Liver (tissue), 9 donors: ENCODE measurements around the gene TFCP2. TPM values are rescaled to one million over a fixed set of nuclear protein-coding genes. Genes with fewer than 3 reads are reported as not detected.

Source experiments
- DNase-seq: peaks from one replicate; pipeline ENCODE4 v3.0.0-alpha.2; 2017; ENCODE audit warnings: low spot score
- H3K27ac ChIP-seq, 2 donors: one replicate each; pipeline ENCODE4 v1.7.0; 2013; ENCODE audit warnings: inconsistent platforms in 2 of 2, low read length in 2 of 2, control low read depth in 1 of 2, low read depth in 1 of 2, mild to moderate bottlenecking in 1 of 2
- H3K27me3 ChIP-seq, 4 donors: one replicate each; pipeline versions ENCODE4 v1.6.1 to v1.7.0; 2013; ENCODE audit warnings: low read length in 3 of 4, inconsistent platforms in 1 of 4, mild to moderate bottlenecking in 1 of 4, moderate library complexity in 1 of 4; ENCODE audit not compliant: control insufficient read depth in 4 of 4, insufficient read depth in 4 of 4
- H3K36me3 ChIP-seq, 4 donors: one replicate each; pipeline versions ENCODE4 v1.6.1 to v1.7.0; 2013; ENCODE audit warnings: low read length in 3 of 4, mild to moderate bottlenecking in 3 of 4, low read depth in 1 of 4, moderate library complexity in 1 of 4; ENCODE audit not compliant: control insufficient read depth in 4 of 4, insufficient read depth in 3 of 4
- H3K4me1 ChIP-seq, 4 donors: one replicate each; pipeline versions ENCODE4 v1.6.1 to v1.7.0; 2013; ENCODE audit warnings: low read length in 3 of 4, mild to moderate bottlenecking in 3 of 4, moderate library complexity in 1 of 4; ENCODE audit not compliant: control insufficient read depth in 4 of 4, insufficient read depth in 4 of 4
- H3K4me3 ChIP-seq, 3 donors: one replicate each; pipeline versions ENCODE4 v1.6.1 to v1.7.0; 2013; ENCODE audit warnings: low read length in 3 of 3, control low read depth in 1 of 3, low read depth in 1 of 3, mild to moderate bottlenecking in 1 of 3
- H3K9ac ChIP-seq, 2 donors: one replicate each; pipeline ENCODE4 v1.7.0; 2013; ENCODE audit warnings: low read length in 2 of 2, mild to moderate bottlenecking in 2 of 2, moderate library complexity in 2 of 2, control low read depth in 1 of 2, low read depth in 1 of 2
- H3K9me3 ChIP-seq, 4 donors: one replicate each; pipeline versions ENCODE4 v1.6.1 to v1.7.0; 2013; ENCODE audit warnings: low read length in 3 of 4; ENCODE audit not compliant: control insufficient read depth in 4 of 4
- EGR1 ChIP-seq, 2 donors: IDR thresholded peaks; 2 replicates each; pipeline ENCODE4 v1.6.1; 2016 to 2018; ENCODE audit warnings: antibody characterized with exemption in 2 of 2, low read depth in 2 of 2
- FOXA1 ChIP-seq: IDR thresholded peaks from 2 replicates; pipeline ENCODE4 v1.6.1; 2016; ENCODE audit warnings: antibody characterized with exemption
- FOXA2 ChIP-seq: IDR thresholded peaks from 2 replicates; pipeline ENCODE4 v1.6.1; 2016; ENCODE audit warnings: antibody characterized with exemption
- GABPA ChIP-seq, 2 donors: IDR thresholded peaks in 1 of 2; conservative IDR thresholded peaks in 1 of 2; 2 replicates each; pipeline ENCODE4 v1.6.1; 2016; ENCODE audit warnings: antibody characterized with exemption in 2 of 2, mild to moderate bottlenecking in 1 of 2, moderate library complexity in 1 of 2
- HNF4A ChIP-seq, 2 donors: conservative IDR thresholded peaks; 2 replicates each; pipeline ENCODE4 v1.6.1; 2016; ENCODE audit warnings: antibody characterized with exemption in 2 of 2, mild to moderate bottlenecking in 2 of 2
- HNF4G ChIP-seq: IDR thresholded peaks from 2 replicates; pipeline ENCODE4 v1.6.1; 2016; ENCODE audit warnings: antibody characterized with exemption
- JUND ChIP-seq, 2 donors: IDR thresholded peaks; 2 replicates each; pipeline ENCODE4 v1.6.1; 2016; ENCODE audit warnings: antibody characterized with exemption in 2 of 2
- NR2F2 ChIP-seq: IDR thresholded peaks from 2 replicates; pipeline ENCODE4 v1.6.1; 2016; ENCODE audit warnings: antibody characterized with exemption
- RAD21 ChIP-seq, 2 donors: IDR thresholded peaks; 2 replicates each; pipeline ENCODE4 v1.6.1; 2016; ENCODE audit warnings: antibody characterized with exemption in 2 of 2, mild to moderate bottlenecking in 2 of 2
- RXRA ChIP-seq, 2 donors: IDR thresholded peaks; 2 replicates each; pipeline ENCODE4 v1.6.1; 2017 to 2018; ENCODE audit warnings: antibody characterized with exemption in 2 of 2, mild to moderate bottlenecking in 1 of 2
- SP1 ChIP-seq: IDR thresholded peaks from 2 replicates; pipeline ENCODE4 v1.6.1; 2018; ENCODE audit warnings: antibody characterized with exemption, mild to moderate bottlenecking
- TAF1 ChIP-seq: conservative IDR thresholded peaks from 2 replicates; pipeline ENCODE4 v1.6.1; 2016; ENCODE audit warnings: antibody characterized with exemption, mild to moderate bottlenecking
- YY1 ChIP-seq: IDR thresholded peaks from 2 replicates; pipeline ENCODE4 v1.6.1; 2016; ENCODE audit warnings: antibody characterized with exemption, mild to moderate bottlenecking
- WGBS: extraction: QIAGEN DNeasy Blood & Tissue Kit; methylation state at CpG from one replicate; pipeline ENCODE4 v1.1.7; 2013; 5-methylcytosine and 5-hydroxymethylcytosine counted together
- polyA plus RNA-seq, 2 donors: library from polyadenylated mRNA; stranded (reverse) in 1 of 2; unstranded in 1 of 2; fragments of 200-250 nt in 1 of 2; fragments of >200 nt in 1 of 2; fragmentation: Nextera tagmentation in 1 of 2; extraction: Ambion mirVana in 1 of 2; gene quantifications; one replicate each; pipeline versions ENCODE4 v1.2.1 to v1.2.3, GENCODE V29; 2013 to 2015
- total RNA-seq, 2 donors: library from RNA; depleted of rRNA; stranded (reverse); fragments of >200 nt; gene quantifications; one replicate each; pipeline ENCODE4 v1.2.3, GENCODE V29; 2014
- TF ChIP-seq, protein P1 (sequence below): IDR thresholded peaks from 2 replicates; pipeline ENCODE4 v1.6.1; 2016; ENCODE audit warnings: antibody characterized with exemption
- TF ChIP-seq, protein P2 (sequence below): fragments of 150-350 bp; IDR thresholded peaks from 2 replicates; pipeline ENCODE4 v1.5.1; 2017; ENCODE audit warnings: improper control_type of control experiment, low read depth, low read length; ENCODE audit not compliant: missing input control
- TF ChIP-seq, protein P3 (sequence below): IDR thresholded peaks from 2 replicates; pipeline ENCODE4 v1.6.1; 2016; ENCODE audit warnings: antibody characterized with exemption, mild to moderate bottlenecking
- donor health status: healthy.
- donor health status: healthy.
- donor health status: healthy.
- donor health status: healthy.
- donor health status: healthy.

The TFCP2 gene
- total and polyA plus RNA-seq, 4 donors, result 1.6 to 8.6 (median 5.1) TPM

DNA sequence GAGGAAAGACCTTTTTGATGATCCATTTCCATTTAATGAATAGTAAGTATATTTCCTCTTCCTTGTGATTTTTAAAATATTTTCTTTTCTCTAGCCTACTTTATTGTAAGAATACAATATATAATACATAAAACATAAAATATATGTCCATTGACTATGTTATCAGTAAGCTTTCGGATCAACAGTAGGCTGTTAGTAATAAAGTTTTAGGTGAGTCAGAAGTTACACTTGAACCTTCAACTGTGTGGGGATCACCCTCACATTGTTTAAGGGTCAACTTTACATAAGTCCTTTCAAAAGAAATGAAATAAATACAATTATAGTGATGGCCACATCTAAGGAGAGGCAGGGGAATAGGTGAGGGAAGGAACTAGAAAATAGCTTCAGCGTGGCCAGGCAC, 5.0 kb upstream of the TFCP2 start:
- Histone ChIP-seq H3K36me3 (no peaks in the 10 kb centered on the region), H3K4me3 (no peak overlapping the region), H3K4me1 (peaks cover 0 to 3% (median 0%) of the 10 kb centered on the region in 4 donors), H3K27ac (no peak overlapping the region), H3K9me3 (no peaks in the 10 kb centered on the region), H3K9ac (no peak overlapping the region), H3K27me3 (no peaks in the 10 kb centered on the region)
- TF ChIP-seq EGR1 (IDR thresholded peaks at IDR 0.05; ENCODE audit: low read depth in 2 of 2) (no peak), HNF4G (no peak)
- WGBS, result 92% methylated on average over 2 of the region's 2 CpGs
- no peak for DNase-seq

- H3K27ac ChIP-seq, result no peak overlapping the region
Measured at GRCh38 chr12:51174501-51174900, 1.6 kb upstream of the TFCP2 start.

More at GRCh38 chr12:51174501-51174900, 1.6 kb upstream of the TFCP2 start:
- no peak overlapping the region for H3K4me3 ChIP-seq
- H3K4me1 ChIP-seq, result peaks cover 1 to 12% (median 7%) of the 10 kb centered on the region in 4 donors
- H3K9ac ChIP-seq, result no peak overlapping the region
- WGBS, result 56% methylated on average over 1 of the region's 1 CpG
- DNase-seq, result no peak
- H3K9me3 ChIP-seq, result no peaks in the 10 kb centered on the region
- no peaks in the 10 kb centered on the region for H3K27me3 ChIP-seq
- TF ChIP-seq JUND (IDR thresholded peaks at IDR 0.05), result no peak
- TF ChIP-seq, protein P1, sequence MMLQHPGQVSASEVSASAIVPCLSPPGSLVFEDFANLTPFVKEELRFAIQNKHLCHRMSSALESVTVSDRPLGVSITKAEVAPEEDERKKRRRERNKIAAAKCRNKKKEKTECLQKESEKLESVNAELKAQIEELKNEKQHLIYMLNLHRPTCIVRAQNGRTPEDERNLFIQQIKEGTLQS, result no peak
- no peak for TF ChIP-seq GABPA (IDR thresholded peaks at IDR 0.05 in 1 of 2, conservative IDR thresholded peaks at IDR 0.05 in 1 of 2)
- TF ChIP-seq RXRA (IDR thresholded peaks at IDR 0.05), result no peak
- no peak for TF ChIP-seq HNF4A (conservative IDR thresholded peaks at IDR 0.05)
- TF ChIP-seq EGR1 (IDR thresholded peaks at IDR 0.05; ENCODE audit: low read depth in 2 of 2), result no peak
- TF ChIP-seq, protein P2, sequence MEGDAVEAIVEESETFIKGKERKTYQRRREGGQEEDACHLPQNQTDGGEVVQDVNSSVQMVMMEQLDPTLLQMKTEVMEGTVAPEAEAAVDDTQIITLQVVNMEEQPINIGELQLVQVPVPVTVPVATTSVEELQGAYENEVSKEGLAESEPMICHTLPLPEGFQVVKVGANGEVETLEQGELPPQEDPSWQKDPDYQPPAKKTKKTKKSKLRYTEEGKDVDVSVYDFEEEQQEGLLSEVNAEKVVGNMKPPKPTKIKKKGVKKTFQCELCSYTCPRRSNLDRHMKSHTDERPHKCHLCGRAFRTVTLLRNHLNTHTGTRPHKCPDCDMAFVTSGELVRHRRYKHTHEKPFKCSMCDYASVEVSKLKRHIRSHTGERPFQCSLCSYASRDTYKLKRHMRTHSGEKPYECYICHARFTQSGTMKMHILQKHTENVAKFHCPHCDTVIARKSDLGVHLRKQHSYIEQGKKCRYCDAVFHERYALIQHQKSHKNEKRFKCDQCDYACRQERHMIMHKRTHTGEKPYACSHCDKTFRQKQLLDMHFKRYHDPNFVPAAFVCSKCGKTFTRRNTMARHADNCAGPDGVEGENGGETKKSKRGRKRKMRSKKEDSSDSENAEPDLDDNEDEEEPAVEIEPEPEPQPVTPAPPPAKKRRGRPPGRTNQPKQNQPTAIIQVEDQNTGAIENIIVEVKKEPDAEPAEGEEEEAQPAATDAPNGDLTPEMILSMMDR, result no peak
- TF ChIP-seq NR2F2, result no peak
- TF ChIP-seq YY1, result no peak
- no peak for TF ChIP-seq FOXA1
- no peak for TF ChIP-seq RAD21 (IDR thresholded peaks at IDR 0.05)
- TF ChIP-seq FOXA2, result no peak
- TF ChIP-seq, protein P3, sequence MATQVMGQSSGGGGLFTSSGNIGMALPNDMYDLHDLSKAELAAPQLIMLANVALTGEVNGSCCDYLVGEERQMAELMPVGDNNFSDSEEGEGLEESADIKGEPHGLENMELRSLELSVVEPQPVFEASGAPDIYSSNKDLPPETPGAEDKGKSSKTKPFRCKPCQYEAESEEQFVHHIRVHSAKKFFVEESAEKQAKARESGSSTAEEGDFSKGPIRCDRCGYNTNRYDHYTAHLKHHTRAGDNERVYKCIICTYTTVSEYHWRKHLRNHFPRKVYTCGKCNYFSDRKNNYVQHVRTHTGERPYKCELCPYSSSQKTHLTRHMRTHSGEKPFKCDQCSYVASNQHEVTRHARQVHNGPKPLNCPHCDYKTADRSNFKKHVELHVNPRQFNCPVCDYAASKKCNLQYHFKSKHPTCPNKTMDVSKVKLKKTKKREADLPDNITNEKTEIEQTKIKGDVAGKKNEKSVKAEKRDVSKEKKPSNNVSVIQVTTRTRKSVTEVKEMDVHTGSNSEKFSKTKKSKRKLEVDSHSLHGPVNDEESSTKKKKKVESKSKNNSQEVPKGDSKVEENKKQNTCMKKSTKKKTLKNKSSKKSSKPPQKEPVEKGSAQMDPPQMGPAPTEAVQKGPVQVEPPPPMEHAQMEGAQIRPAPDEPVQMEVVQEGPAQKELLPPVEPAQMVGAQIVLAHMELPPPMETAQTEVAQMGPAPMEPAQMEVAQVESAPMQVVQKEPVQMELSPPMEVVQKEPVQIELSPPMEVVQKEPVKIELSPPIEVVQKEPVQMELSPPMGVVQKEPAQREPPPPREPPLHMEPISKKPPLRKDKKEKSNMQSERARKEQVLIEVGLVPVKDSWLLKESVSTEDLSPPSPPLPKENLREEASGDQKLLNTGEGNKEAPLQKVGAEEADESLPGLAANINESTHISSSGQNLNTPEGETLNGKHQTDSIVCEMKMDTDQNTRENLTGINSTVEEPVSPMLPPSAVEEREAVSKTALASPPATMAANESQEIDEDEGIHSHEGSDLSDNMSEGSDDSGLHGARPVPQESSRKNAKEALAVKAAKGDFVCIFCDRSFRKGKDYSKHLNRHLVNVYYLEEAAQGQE, result no peak
- TF ChIP-seq TAF1, result no peak
- no peak for TF ChIP-seq SP1
- no peak for TF ChIP-seq HNF4G
- H3K36me3 ChIP-seq, result no peaks in the 10 kb centered on the region
